SK-N-SH (cell line): ENCODE measurements around the gene MAGI2. TPM values are rescaled to one million over a fixed set of nuclear protein-coding genes. Genes with fewer than 3 reads are reported as not detected.

ENCODE experiments used
- CTCF ChIA-PET: fragments of 300-600, 350-600 bp; formaldehyde crosslinking; extraction: SDS; loops from one replicate; lab custom pipeline; 2021; lab: Yijun Ruan, JAX
- POLR2A ChIA-PET: fragments of 350-600 bp; sonication (Branson Sonifier 250); formaldehyde crosslinking; extraction: SDS; loops from one replicate; lab custom pipeline; 2020; ENCODE audit warnings: antibody characterized with exemption, inconsistent platforms; lab: Yijun Ruan, JAX
- DNase-seq: peaks from one replicate; pipeline ENCODE4 v3.0.0; 2012
- H2AFZ ChIP-seq: fragments of 200-600 bp; sonication (generic); 2 replicates; pipeline ENCODE4 v1.8.1; 2016; ENCODE audit warnings: antibody characterized with exemption, mild to moderate bottlenecking, low read depth
- H3F3A ChIP-seq: fragments of 200-600 bp; sonication (generic); replicated peaks from 2 replicates; pipeline ENCODE3; 2016; ENCODE audit warnings: antibody characterized with exemption, mild to moderate bottlenecking; ENCODE audit not compliant: insufficient read depth
- H3K27ac ChIP-seq, 2 experiments: fragments of 200-500 bp in 1 of 2; fragments of 200-600 bp in 1 of 2; sonication (Bioruptor generic) in 1 of 2; sonication (generic), shearing (Covaris generic) in 1 of 2; 2 replicates each; pipeline versions ENCODE4 v1.5.1 to v1.6.1; 2014 to 2016; ENCODE audit warnings: low read depth in 2 of 2, inconsistent platforms in 1 of 2, low read length in 1 of 2, mild to moderate bottlenecking in 1 of 2, mixed read lengths in 1 of 2
- H3K27me3 ChIP-seq: fragments of 200-600 bp; sonication (generic), shearing (Covaris generic); 2 replicates; pipeline ENCODE4 v1.6.1; 2016; ENCODE audit warnings: mixed run types; ENCODE audit not compliant: insufficient read depth
- H3K36me3 ChIP-seq, 2 experiments: fragments of 200-500 bp in 1 of 2; fragments of 200-600 bp in 1 of 2; sonication (Bioruptor generic) in 1 of 2; sonication (generic) in 1 of 2; replicated peaks in 1 of 2; 2 replicates each; pipeline versions ENCODE3 to v1.5.1; 2014 to 2016; ENCODE audit warnings: low read length in 1 of 2, mild to moderate bottlenecking in 1 of 2; ENCODE audit not compliant: insufficient read depth in 2 of 2, control insufficient read depth in 1 of 2
- H3K4me1 ChIP-seq, 2 experiments: fragments of 200-500 bp in 1 of 2; fragments of 200-600 bp in 1 of 2; sonication (Bioruptor generic) in 1 of 2; sonication (generic), shearing (Covaris generic) in 1 of 2; 2 replicates each; pipeline versions ENCODE4 v1.5.1 to v1.6.1; 2014 to 2016; ENCODE audit warnings: low read depth in 1 of 2, low read length in 1 of 2, mixed run types in 1 of 2; ENCODE audit not compliant: insufficient read depth in 2 of 2, control insufficient read depth in 1 of 2
- H3K4me2 ChIP-seq: fragments of 200-600 bp; sonication (generic), shearing (Covaris generic); 2 replicates; pipeline ENCODE4 v1.6.1; 2017; ENCODE audit warnings: mixed run types
- H3K4me3 ChIP-seq, 2 experiments: fragments of 200-500 bp in 1 of 2; fragments of 200-600 bp in 1 of 2; sonication (Bioruptor generic) in 1 of 2; sonication (generic), shearing (Covaris generic) in 1 of 2; 2 replicates each; pipeline versions ENCODE4 v1.5.1 to v1.8.1; 2014 to 2016; ENCODE audit warnings: low read depth in 2 of 2, inconsistent platforms in 1 of 2, low read length in 1 of 2, mild to moderate bottlenecking in 1 of 2, mixed read lengths in 1 of 2, moderate library complexity in 1 of 2
- H3K79me2 ChIP-seq: fragments of 200-600 bp; sonication (generic); 2 replicates; pipeline ENCODE4 v1.8.1; 2017; ENCODE audit warnings: mild to moderate bottlenecking; ENCODE audit not compliant: insufficient read depth
- H3K9ac ChIP-seq: fragments of 200-600 bp; sonication (generic); 2 replicates; pipeline ENCODE4 v1.6.1; 2017; ENCODE audit warnings: mixed run types
- H3K9me2 ChIP-seq: fragments of 200-600 bp; sonication (generic); 2 replicates; pipeline ENCODE4 v1.6.1; 2017; ENCODE audit warnings: mixed run types
- H3K9me3 ChIP-seq: fragments of 200-600 bp; sonication (generic); 2 replicates; pipeline ENCODE4 v1.6.1; 2017; ENCODE audit warnings: mixed run types, mild to moderate bottlenecking, moderate library complexity
- H4K20me1 ChIP-seq: fragments of 200-600 bp; sonication (generic); 2 replicates; pipeline ENCODE4 v1.6.1; 2017; ENCODE audit warnings: mild to moderate bottlenecking, mixed run types; ENCODE audit not compliant: insufficient read depth
- CHD2 ChIP-seq: fragments of 150-350 bp; IDR thresholded peaks from 2 replicates; pipeline ENCODE4 v1.6.1; 2018; ENCODE audit warnings: low read length; ENCODE audit not compliant: partially characterized antibody
- ELF1 ChIP-seq: IDR thresholded peaks from 2 replicates; pipeline ENCODE4 v1.4.0; 2012
- EP300 ChIP-seq, 2 experiments: IDR thresholded peaks; 2 replicates each; pipeline versions ENCODE4 v1.4.0 to v1.6.1; 2012; ENCODE audit warnings: borderline replicate concordance in 1 of 2, low read depth in 1 of 2, low read length in 1 of 2
- EZH2phosphoT487 ChIP-seq: fragments of 200-600 bp; sonication (generic); IDR thresholded peaks from 2 replicates; pipeline ENCODE4 v1.6.1; 2017; ENCODE audit warnings: low read depth, mixed run types, mild to moderate bottlenecking, antibody characterized with exemption, moderate library complexity, borderline replicate concordance
- FOSL2 ChIP-seq: IDR thresholded peaks from 2 replicates; pipeline ENCODE4 v1.4.0; 2012; ENCODE audit warnings: low read depth, mild to moderate bottlenecking, moderate library complexity, borderline replicate concordance
- GABPA ChIP-seq: IDR thresholded peaks from 2 replicates; pipeline ENCODE4 v1.4.0; 2012; ENCODE audit warnings: low read depth, mild to moderate bottlenecking
- JUND ChIP-seq: IDR thresholded peaks from 2 replicates; pipeline ENCODE4 v1.4.0; 2012
- MEF2A ChIP-seq: IDR thresholded peaks from 2 replicates; pipeline ENCODE4 v1.4.0; 2012; ENCODE audit warnings: low read depth, borderline replicate concordance
- MXI1 ChIP-seq: IDR thresholded peaks from 2 replicates; pipeline ENCODE4 v1.6.1; 2012; ENCODE audit warnings: mild to moderate bottlenecking, low read depth, low read length, improper control_type of control experiment
- NFIC ChIP-seq: IDR thresholded peaks from 2 replicates; pipeline ENCODE4 v1.4.0; 2012; ENCODE audit warnings: borderline replicate concordance
- NRF1 ChIP-seq: IDR thresholded peaks from 2 replicates; pipeline ENCODE4 v1.6.1; 2012; ENCODE audit warnings: low read depth, mild to moderate bottlenecking, low read length
- PBX3 ChIP-seq: IDR thresholded peaks from 2 replicates; pipeline ENCODE4; 2012
- RCOR1 ChIP-seq: fragments of 150-350 bp; IDR thresholded peaks from 2 replicates; pipeline ENCODE4 v1.6.1; 2017; ENCODE audit warnings: antibody characterized with exemption, low read length
- REST ChIP-seq: IDR thresholded peaks from 2 replicates; pipeline ENCODE4 v1.6.1; 2012; ENCODE audit warnings: mild to moderate bottlenecking, low read depth, low read length, moderate library complexity
- RFX5 ChIP-seq: IDR thresholded peaks from 2 replicates; pipeline ENCODE4 v1.6.1; 2012; ENCODE audit warnings: mild to moderate bottlenecking, improper control_type of control experiment, low read length
- RXRA ChIP-seq: IDR thresholded peaks from 2 replicates; pipeline ENCODE4 v1.4.0; 2012; ENCODE audit warnings: low read depth, mild to moderate bottlenecking, borderline replicate concordance
- SIN3A ChIP-seq: IDR thresholded peaks from 2 replicates; pipeline ENCODE4 v1.6.1; 2012; ENCODE audit warnings: low read depth, mild to moderate bottlenecking, low read length, moderate library complexity, borderline replicate concordance
- TAF1 ChIP-seq: IDR thresholded peaks from 2 replicates; pipeline ENCODE4 v1.6.1; 2012; ENCODE audit warnings: low read depth, mild to moderate bottlenecking, low read length, moderate library complexity, borderline replicate concordance
- TCF12 ChIP-seq: IDR thresholded peaks from 2 replicates; pipeline ENCODE4 v1.4.0; 2012
- TEAD4 ChIP-seq: IDR thresholded peaks from 2 replicates; pipeline ENCODE4 v1.4.0; 2012; ENCODE audit warnings: mild to moderate bottlenecking, borderline replicate concordance; ENCODE audit not compliant: insufficient read depth
- USF2 ChIP-seq: fragments of 150-350 bp; IDR thresholded peaks from 2 replicates; pipeline ENCODE4 v1.6.1; 2017; ENCODE audit warnings: antibody characterized with exemption, low read length, low read depth, borderline replicate concordance
- YY1 ChIP-seq: IDR thresholded peaks from 2 replicates; pipeline ENCODE4 v1.4.0; 2012; ENCODE audit warnings: low read depth, mild to moderate bottlenecking
- WGBS: methylation state at CpG from one replicate; pipeline ENCODE4 v1.1.6; 2017; ENCODE audit warnings: low lambda C conversion rate; 5-methylcytosine and 5-hydroxymethylcytosine counted together
- polyA plus RNA-seq, 3 experiments: library from polyadenylated mRNA; depleted of rRNA; stranded (reverse); fragments of >200 nt; gene quantifications; 2 replicates each; pipeline ENCODE4 v1.2.3, GENCODE V29; 2012

Gene MAGI2
- polyA plus RNA-seq, 1 of the 3 experiments (the other 2 are of a cell fraction), result 1.1 TPM

- no peaks in the 10 kb centered on the region for H4K20me1 ChIP-seq
- no peak overlapping the region for H3K4me3 ChIP-seq
- no peak overlapping the region for H3K9ac ChIP-seq
- no peaks in the 10 kb centered on the region for H3K27me3 ChIP-seq
- no peaks in the 10 kb centered on the region for H3K36me3 ChIP-seq
- no peaks in the 10 kb centered on the region; the same call in 1 of the 2 replicates for H3K79me2 ChIP-seq
- 0 out of 2 replicates have a peak, but pooled peaks cover 3% of the 10 kb centered on the region for H3K9me2 ChIP-seq
- TF ChIP-seq TEAD4 (no peak), MXI1 (no peak), EZH2phosphoT487 (no peak), NFIC (no peak), EP300 (IDR thresholded peaks at IDR 0.05; ENCODE audit: borderline replicate concordance in 1 of 2, low read depth in 1 of 2, low read length in 1 of 2) (no peak)
- no peaks in the 10 kb centered on the region for H3F3A ChIP-seq
- no peak overlapping the region for H3K27ac ChIP-seq
- no peaks in the 10 kb centered on the region for H3K4me1 ChIP-seq
- no peak overlapping the region for H3K4me2 ChIP-seq
- H3K9me3 ChIP-seq, result no peaks in the 10 kb centered on the region
- DNase-seq, result no peak
- POLR2A ChIA-PET, result no interaction called here
- no peak overlapping the region for H2AFZ ChIP-seq
- CTCF ChIA-PET, result interaction anchor here (1.0 kb wide), 1 partner anchor 1165 kb away, joined by 4 read pairs; no protein-coding TSS in a partner anchor
- WGBS, result 87% methylated on average over 2 of the region's 2 CpGs
Measured at GRCh38 chr7:79185605-79186004, 267.9 kb downstream of the MAGI2 start.

GRCh38 chr7:79182283-79182682 is 271.2 kb downstream of the MAGI2 start:
- no peaks in the 10 kb centered on the region for H3K9me3 ChIP-seq
- POLR2A ChIA-PET, result no interaction called here
- H4K20me1 ChIP-seq, result no peaks in the 10 kb centered on the region
- no peak for DNase-seq
- peak overlapping the region in 1 of 2 experiments; percentile 22; a peak in 1 of 4 replicates for H3K27ac ChIP-seq
- CTCF ChIA-PET, result no interaction called here
- peak; percentile 35; the same call in 1 of the 2 replicates for TF ChIP-seq MEF2A
- no peak for TF ChIP-seq SIN3A
- no peak for TF ChIP-seq RCOR1
- TF ChIP-seq TCF12, result peak; percentile 68
- TF ChIP-seq CHD2, result no peak
- no peak for TF ChIP-seq RXRA
- TF ChIP-seq NRF1, result no peak
- no peak for TF ChIP-seq ELF1
- peak; percentile 46 for TF ChIP-seq JUND
- TF ChIP-seq TAF1, result no peak
- peak; percentile 13; the same call in 1 of the 2 replicates for TF ChIP-seq FOSL2
- TF ChIP-seq NFIC, result peak; percentile 84
- TF ChIP-seq PBX3, result peak; percentile 62
- TF ChIP-seq EP300 (IDR thresholded peaks at IDR 0.05; ENCODE audit: borderline replicate concordance in 1 of 2, low read depth in 1 of 2, low read length in 1 of 2), result no peak
- TF ChIP-seq REST, result no peak
- TF ChIP-seq YY1, result no peak
- no peak for TF ChIP-seq MXI1
- peak; percentile 55; the same call in 1 of the 2 replicates for TF ChIP-seq TEAD4
- TF ChIP-seq RFX5, result no peak
- TF ChIP-seq GABPA, result no peak
- no peak for TF ChIP-seq USF2
- H3K79me2 ChIP-seq, result no peaks in the 10 kb centered on the region; the same call in 1 of the 2 replicates
- no peak overlapping the region for H3K4me3 ChIP-seq
- H3K9ac ChIP-seq, result no peak overlapping the region
- H3K27me3 ChIP-seq, result no peaks in the 10 kb centered on the region
- no peak overlapping the region for H3K4me2 ChIP-seq
- H2AFZ ChIP-seq, result no peak overlapping the region
- H3F3A ChIP-seq, result no peaks in the 10 kb centered on the region
- 0 out of 2 replicates have a peak, but pooled peaks cover 3% of the 10 kb centered on the region for H3K9me2 ChIP-seq
- no peaks in the 10 kb centered on the region for H3K36me3 ChIP-seq
- WGBS, result 4% methylated on average over 1 of the region's 1 CpG
- H3K4me1 ChIP-seq, result no peaks in the 10 kb centered on the region
